OCI-LY3 (cell line): ENCODE results near the gene CDHR4.
"Not testable (repeated sequence)": the region's sequence is repeated elsewhere in the genome, so short reads cannot be mapped to it uniquely, and the experiment has no call there.

ENCODE experiments used
- H2AFZ ChIP-seq: fragments of 200-600, 300-600 bp; shearing (Covaris generic); 2 replicates; pipeline ENCODE4 v1.6.0; 2014; ENCODE audit warnings: antibody characterized with exemption, low read depth, low read length
- H3K27ac ChIP-seq: fragments of 200-600, 300-600 bp; sonication (generic); 2 replicates; pipeline ENCODE4 v1.5.1; 2014; ENCODE audit warnings: mild to moderate bottlenecking, low read length, moderate library complexity, mixed read lengths
- H3K27me3 ChIP-seq: fragments of 200-600, 300-600 bp; sonication (generic); 2 replicates; pipeline ENCODE4 v1.6.1; 2014; ENCODE audit warnings: low read depth, low read length, mixed read lengths
- H3K36me3 ChIP-seq: fragments of 200-600, 300-600 bp; sonication (generic); replicated peaks from 2 replicates; pipeline ENCODE3; 2014; ENCODE audit warnings: low read depth, low read length, mixed read lengths
- H3K4me1 ChIP-seq: fragments of 300-600, 200-600 bp; sonication (generic); 2 replicates; pipeline ENCODE4 v1.6.1; 2014; ENCODE audit warnings: low read length, mixed read lengths
- H3K4me2 ChIP-seq: fragments of 200-600, 300-600 bp; sonication (generic); 2 replicates; pipeline ENCODE4 v1.6.1; 2014; ENCODE audit warnings: low read length, mixed read lengths
- H3K4me3 ChIP-seq: fragments of 300-600, 200-600 bp; sonication (generic); 2 replicates; pipeline ENCODE4 v1.5.1; 2014; ENCODE audit warnings: antibody characterized with exemption, mild to moderate bottlenecking, low read length, moderate library complexity
- H3K79me2 ChIP-seq: fragments of 300-600, 200-600 bp; shearing (Covaris generic); 2 replicates; pipeline ENCODE4 v1.6.1; 2014; ENCODE audit warnings: mild to moderate bottlenecking, low read length, mixed read lengths
- H3K9ac ChIP-seq: fragments of 300-600, 200-600 bp; shearing (Covaris generic); 2 replicates; pipeline ENCODE4 v1.6.0; 2014; ENCODE audit warnings: mild to moderate bottlenecking, low read length, moderate library complexity
- H3K9me3 ChIP-seq: fragments of 200-600, 300-600 bp; shearing (Covaris generic); 2 replicates; pipeline ENCODE4 v1.6.1; 2014; ENCODE audit warnings: low read length, mixed read lengths; ENCODE audit not compliant: insufficient read depth
- H4K20me1 ChIP-seq: fragments of 200-600, 300-600 bp; sonication (generic); 2 replicates; pipeline ENCODE4 v1.6.1; 2016; ENCODE audit warnings: low read length, mixed read lengths; ENCODE audit not compliant: insufficient read depth
- EZH2phosphoT487 ChIP-seq: fragments of 200-600 bp; shearing (Covaris generic); IDR thresholded peaks from 2 replicates; pipeline ENCODE4 v1.6.1; 2018; ENCODE audit warnings: antibody characterized with exemption, mixed run types, low read depth
- TF ChIP-seq, protein P1 (sequence below): fragments of 200-600, 300-600 bp; sonication (generic); IDR thresholded peaks from 2 replicates; pipeline ENCODE4 v1.5.1; 2014; ENCODE audit warnings: antibody characterized with exemption, low read length, low read depth

CDHR4 gene

DNA sequence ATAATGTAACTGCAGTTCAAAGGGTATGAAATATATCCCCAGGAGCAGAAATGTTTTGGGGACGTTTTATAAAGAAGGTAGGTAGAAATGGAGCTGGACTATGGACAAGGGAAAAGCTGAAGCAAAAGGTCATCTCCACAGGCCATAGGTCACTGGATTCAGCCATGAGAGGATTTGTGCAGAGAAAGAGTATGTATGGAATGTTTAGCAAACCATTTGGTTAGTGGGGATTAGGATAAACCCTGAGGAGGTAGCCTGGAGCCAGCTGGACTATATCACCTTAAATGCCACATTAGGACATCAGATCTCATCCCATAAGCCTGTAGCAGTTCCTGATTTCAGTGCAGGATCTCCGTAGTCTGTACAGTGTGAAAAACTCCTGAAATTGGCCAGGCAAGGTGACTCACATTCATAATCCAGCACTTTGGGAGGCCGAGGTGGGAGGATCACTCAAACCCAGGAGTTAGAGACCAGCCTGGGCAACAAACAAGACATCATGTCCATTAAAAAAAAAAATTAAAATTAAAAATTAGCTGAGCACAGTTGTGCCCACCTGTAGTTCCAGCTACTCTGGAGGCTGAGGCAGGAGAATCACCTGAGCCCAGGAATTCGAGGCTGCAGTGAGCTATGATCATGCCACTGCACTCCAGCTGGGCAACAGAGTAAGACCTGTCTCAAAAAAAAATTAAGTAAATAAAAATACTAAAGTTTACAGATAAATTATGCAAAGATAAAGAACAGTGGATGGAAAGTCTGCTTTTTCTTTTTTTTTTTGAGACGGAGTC is 18.1 kb downstream of the CDHR4 start:
- H3K9ac ChIP-seq, result no peak overlapping the region
- no peaks in the 10 kb centered on the region for H3K9me3 ChIP-seq
- peaks cover 26% of the 10 kb centered on the region for H3K36me3 ChIP-seq
- no peak overlapping the region for H3K27ac ChIP-seq
- H4K20me1 ChIP-seq, result peaks cover 17% of the 10 kb centered on the region
- no peak overlapping the region for H2AFZ ChIP-seq
- H3K4me2 ChIP-seq, result no peak overlapping the region
- H3K4me1 ChIP-seq, result peaks cover 8% of the 10 kb centered on the region
- no peak overlapping the region for H3K4me3 ChIP-seq
- TF ChIP-seq EZH2phosphoT487, result no peak
- TF ChIP-seq, protein P1, sequence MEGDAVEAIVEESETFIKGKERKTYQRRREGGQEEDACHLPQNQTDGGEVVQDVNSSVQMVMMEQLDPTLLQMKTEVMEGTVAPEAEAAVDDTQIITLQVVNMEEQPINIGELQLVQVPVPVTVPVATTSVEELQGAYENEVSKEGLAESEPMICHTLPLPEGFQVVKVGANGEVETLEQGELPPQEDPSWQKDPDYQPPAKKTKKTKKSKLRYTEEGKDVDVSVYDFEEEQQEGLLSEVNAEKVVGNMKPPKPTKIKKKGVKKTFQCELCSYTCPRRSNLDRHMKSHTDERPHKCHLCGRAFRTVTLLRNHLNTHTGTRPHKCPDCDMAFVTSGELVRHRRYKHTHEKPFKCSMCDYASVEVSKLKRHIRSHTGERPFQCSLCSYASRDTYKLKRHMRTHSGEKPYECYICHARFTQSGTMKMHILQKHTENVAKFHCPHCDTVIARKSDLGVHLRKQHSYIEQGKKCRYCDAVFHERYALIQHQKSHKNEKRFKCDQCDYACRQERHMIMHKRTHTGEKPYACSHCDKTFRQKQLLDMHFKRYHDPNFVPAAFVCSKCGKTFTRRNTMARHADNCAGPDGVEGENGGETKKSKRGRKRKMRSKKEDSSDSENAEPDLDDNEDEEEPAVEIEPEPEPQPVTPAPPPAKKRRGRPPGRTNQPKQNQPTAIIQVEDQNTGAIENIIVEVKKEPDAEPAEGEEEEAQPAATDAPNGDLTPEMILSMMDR, result no peak
- peaks cover 80% of the 10 kb centered on the region for H3K79me2 ChIP-seq
- no peaks in the 10 kb centered on the region for H3K27me3 ChIP-seq

DNA sequence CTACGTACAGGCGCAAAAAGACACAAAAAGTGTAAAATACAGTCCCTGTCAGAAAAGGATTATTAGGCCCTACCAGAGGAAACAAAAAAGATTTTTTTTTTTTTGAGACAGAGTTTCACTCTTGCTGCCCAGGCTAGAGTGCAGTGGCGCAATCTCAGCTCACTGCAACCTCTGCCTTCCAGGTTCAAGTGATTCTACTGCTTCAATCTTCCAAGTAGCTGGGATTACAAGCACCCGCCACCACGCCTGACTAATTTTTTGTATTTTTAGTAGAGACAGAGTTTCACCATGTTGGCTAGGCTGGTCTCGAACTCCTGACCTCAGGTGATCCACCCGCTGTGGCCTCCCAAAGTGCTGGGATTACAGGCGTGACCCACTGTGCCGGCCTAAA is 18.7 kb downstream of the CDHR4 start:
- not testable (repeated sequence) for H3K4me1 ChIP-seq, H3K9me3 ChIP-seq, H3K4me3 ChIP-seq, H3K27ac ChIP-seq, H2AFZ ChIP-seq, H3K4me2 ChIP-seq, H3K27me3 ChIP-seq, H3K9ac ChIP-seq
- Histone ChIP-seq H3K79me2 (peaks cover 82% of the 10 kb centered on the region), H4K20me1 (peaks cover 17% of the 10 kb centered on the region), H3K36me3 (peaks cover 27% of the 10 kb centered on the region)

DNA sequence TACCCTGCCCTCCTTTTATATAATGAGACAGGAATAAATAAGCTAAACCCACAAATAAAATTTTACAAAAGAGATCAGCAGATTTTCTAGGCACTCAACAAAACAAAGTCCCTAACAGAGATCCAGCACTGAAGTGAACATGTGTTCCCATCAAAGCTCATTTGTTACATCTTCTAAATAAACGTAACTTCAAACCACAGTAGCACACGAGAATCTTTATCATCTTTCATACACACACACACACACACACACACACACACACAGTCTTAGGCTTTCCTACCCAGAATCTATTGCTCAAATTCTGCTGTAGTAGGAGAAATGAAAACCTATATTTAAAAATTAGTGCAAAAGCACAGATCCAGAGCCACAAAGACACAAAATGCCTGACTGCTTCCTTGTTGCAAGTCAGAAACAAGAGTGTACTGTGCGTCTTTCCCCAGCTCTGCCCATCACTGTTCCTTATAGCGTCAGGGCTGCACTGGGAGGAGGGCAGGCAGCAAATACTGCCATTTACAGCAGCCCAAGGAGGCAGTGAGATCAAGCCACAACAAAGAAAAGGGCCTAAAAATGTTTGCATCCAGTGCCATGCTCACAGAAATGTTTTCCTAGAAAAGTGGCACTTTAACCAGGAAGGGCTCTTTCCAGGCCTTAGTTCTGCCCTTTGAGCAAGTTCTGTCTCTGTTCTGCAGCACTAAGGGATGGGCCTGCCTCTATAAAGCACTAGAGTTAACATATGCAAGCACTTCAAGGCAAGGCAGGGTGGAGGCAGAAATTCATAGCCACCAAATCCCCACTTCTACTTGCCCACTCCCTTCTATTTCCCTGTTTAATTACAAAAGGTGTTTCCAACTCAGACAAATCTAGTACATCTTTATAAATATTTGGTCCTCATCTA is 19.3 kb downstream of the CDHR4 start:
- peaks cover 4% of the 10 kb centered on the region for H3K4me1 ChIP-seq
- no peak overlapping the region for H3K4me2 ChIP-seq
- no peaks in the 10 kb centered on the region for H3K27me3 ChIP-seq
- H3K27ac ChIP-seq, result no peak overlapping the region
- TF ChIP-seq, protein P1, result no peak
- TF ChIP-seq EZH2phosphoT487, result no peak
- H2AFZ ChIP-seq, result no peak overlapping the region
- peaks cover 30% of the 10 kb centered on the region for H3K36me3 ChIP-seq
- peaks cover 18% of the 10 kb centered on the region for H4K20me1 ChIP-seq
- H3K79me2 ChIP-seq, result peaks cover 81% of the 10 kb centered on the region
- H3K9me3 ChIP-seq, result no peaks in the 10 kb centered on the region
- H3K9ac ChIP-seq, result no peak overlapping the region
- H3K4me3 ChIP-seq, result no peak overlapping the region

DNA sequence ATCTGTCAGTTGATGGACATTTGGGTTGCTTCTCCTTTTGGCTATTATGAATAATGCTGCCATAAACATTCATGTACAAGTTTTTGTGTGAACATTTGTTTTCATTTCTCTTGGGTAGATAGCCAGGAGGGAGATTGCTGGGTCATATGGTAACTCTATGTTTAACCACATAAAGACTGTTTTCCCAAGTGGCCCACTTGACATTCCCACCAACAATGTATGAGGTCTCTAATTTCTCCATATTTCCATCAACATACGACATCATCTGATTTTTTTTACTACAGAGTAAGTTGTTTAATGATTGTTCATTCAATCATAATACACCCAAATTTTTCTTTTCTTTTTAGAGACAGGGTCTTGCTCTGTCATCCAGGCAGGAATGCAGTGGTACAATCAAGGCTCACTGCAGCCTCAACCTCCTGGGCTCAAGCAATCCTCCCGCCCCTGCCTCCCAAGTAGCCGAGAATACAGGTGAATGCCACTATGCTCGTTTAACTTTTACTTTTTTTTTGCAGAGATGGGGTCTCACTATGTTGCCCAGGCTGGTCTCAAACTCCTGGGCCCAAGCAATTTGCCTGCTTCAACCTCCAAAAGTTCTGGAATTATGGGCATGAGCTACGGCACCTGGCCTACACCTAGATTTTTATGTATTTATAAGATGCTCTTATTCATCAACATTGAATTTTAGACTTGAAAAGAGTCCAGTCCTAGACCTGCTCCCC is 20.2 kb downstream of the CDHR4 start:
- Histone ChIP-seq H3K9me3 (no peaks in the 10 kb centered on the region), H3K4me1 (no peaks in the 10 kb centered on the region), H3K79me2 (peaks cover 79% of the 10 kb centered on the region), H2AFZ (no peak overlapping the region), H3K9ac (no peak overlapping the region), H3K4me2 (no peak overlapping the region), H3K36me3 (peaks cover 31% of the 10 kb centered on the region), H3K27ac (no peak overlapping the region), H3K27me3 (no peaks in the 10 kb centered on the region), H3K4me3 (no peak overlapping the region), H4K20me1 (peaks cover 23% of the 10 kb centered on the region)
- TF ChIP-seq, protein P1, result no peak
- no peak for TF ChIP-seq EZH2phosphoT487

DNA sequence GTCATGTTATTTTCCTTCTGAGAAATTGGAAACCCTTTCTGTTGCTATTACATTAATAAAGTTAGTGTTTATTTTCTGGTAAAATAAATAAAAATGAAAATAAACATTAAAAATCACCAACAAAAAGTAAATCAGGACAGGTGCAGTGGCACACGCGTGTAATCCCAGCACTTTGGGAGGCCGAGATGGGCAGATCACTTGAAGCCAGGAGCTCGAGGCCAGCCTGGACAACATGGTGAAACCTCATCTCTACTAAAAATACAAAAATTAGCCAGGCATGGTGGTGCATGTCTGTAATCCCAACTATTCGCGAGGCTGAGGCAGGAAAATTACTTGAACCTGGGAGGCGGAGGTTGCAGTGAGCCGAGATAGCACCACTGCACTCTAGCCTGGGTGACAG is 23.6 kb downstream of the CDHR4 start:
- Histone ChIP-seq H4K20me1 (peaks cover 32% of the 10 kb centered on the region), H3K36me3 (peaks cover 23% of the 10 kb centered on the region), H3K79me2 (peaks cover 82% of the 10 kb centered on the region)
- not testable (repeated sequence) for H3K27me3 ChIP-seq, H3K9me3 ChIP-seq, H3K27ac ChIP-seq, H3K9ac ChIP-seq, H3K4me1 ChIP-seq, H3K4me2 ChIP-seq, H2AFZ ChIP-seq, H3K4me3 ChIP-seq
